Measurements from ENCODE around the gene GALR3.

- TF ChIP-seq CTCF (IDR thresholded peaks at IDR 0.05 in 8 of 11, conservative IDR thresholded peaks at IDR 0.05 in 3 of 11): no peak
- no peak for TF ChIP-seq POLR2A (IDR thresholded peaks at IDR 0.05)
- TF ChIP-seq POLR2AphosphoS5 (IDR thresholded peaks at IDR 0.05): no peak
These were observed 25.2 kb upstream of the GALR3 start for GRCh38 chr22:37797874-37798500.

Data from spleen (tissue), 7 donors.